HCT116 (cell line): ENCODE data around the gene PHOX2A.

Experiments
- ELF1 ChIP-seq: IDR thresholded peaks from 2 replicates; pipeline ENCODE4 v1.6.1; 2012; ENCODE audit warnings: low read depth, borderline replicate concordance
- EZH2phosphoT487 ChIP-seq: fragments of 200-600 bp; IDR thresholded peaks from 2 replicates; pipeline ENCODE4 v1.6.1; 2018; ENCODE audit warnings: antibody characterized with exemption, borderline replicate concordance
- JUND ChIP-seq: IDR thresholded peaks from 2 replicates; pipeline ENCODE4 v1.6.1; 2012
- MAX ChIP-seq: IDR thresholded peaks from 2 replicates; pipeline ENCODE4 v1.6.1; 2012
- REST ChIP-seq: IDR thresholded peaks from 2 replicates; pipeline ENCODE4 v1.6.1; 2012; ENCODE audit warnings: low read depth
- TF ChIP-seq, protein P1 (sequence below), 3 experiments: fragments of 200-600 bp in 1 of 3; sonication (generic) in 1 of 3; IDR thresholded peaks in 2 of 3; conservative IDR thresholded peaks in 1 of 3; 2 replicates each; pipeline ENCODE4 v1.5.1; 2012 to 2017; ENCODE audit warnings: low read depth in 2 of 3, low read length in 2 of 3, antibody characterized with exemption in 1 of 3, borderline replicate concordance in 1 of 3, control low read depth in 1 of 3, mild to moderate bottlenecking in 1 of 3, mixed read lengths in 1 of 3, mixed run types in 1 of 3, moderate library complexity in 1 of 3; ENCODE audit not compliant: insufficient read depth in 1 of 3

DNA sequence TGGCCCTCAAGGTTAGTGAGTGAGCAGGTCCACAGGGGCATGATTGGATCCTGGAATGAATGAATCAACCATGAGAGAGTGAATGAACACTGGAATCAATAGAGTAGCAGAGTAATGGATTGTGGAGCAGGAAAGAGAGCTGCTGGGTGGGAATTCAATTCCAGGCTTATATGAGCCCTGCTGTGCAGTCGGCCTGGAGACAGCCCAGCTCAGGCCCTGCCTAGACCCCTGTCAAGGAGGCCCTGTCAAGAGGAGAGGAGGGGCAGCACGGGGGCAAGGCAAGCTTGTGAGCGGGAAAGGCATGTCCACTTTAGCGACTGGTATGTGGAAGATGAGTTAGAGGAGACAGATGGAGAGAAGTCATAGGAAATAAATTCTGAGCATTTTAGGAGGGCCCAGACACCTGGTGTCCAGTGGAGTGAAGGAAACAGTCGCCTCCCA, 53.3 kb downstream of the PHOX2A start:
- TF ChIP-seq REST (no peak), ELF1 (no peak), EZH2phosphoT487 (no peak), MAX (no peak), JUND (no peak)
- TF ChIP-seq, protein P1, sequence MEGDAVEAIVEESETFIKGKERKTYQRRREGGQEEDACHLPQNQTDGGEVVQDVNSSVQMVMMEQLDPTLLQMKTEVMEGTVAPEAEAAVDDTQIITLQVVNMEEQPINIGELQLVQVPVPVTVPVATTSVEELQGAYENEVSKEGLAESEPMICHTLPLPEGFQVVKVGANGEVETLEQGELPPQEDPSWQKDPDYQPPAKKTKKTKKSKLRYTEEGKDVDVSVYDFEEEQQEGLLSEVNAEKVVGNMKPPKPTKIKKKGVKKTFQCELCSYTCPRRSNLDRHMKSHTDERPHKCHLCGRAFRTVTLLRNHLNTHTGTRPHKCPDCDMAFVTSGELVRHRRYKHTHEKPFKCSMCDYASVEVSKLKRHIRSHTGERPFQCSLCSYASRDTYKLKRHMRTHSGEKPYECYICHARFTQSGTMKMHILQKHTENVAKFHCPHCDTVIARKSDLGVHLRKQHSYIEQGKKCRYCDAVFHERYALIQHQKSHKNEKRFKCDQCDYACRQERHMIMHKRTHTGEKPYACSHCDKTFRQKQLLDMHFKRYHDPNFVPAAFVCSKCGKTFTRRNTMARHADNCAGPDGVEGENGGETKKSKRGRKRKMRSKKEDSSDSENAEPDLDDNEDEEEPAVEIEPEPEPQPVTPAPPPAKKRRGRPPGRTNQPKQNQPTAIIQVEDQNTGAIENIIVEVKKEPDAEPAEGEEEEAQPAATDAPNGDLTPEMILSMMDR (IDR thresholded peaks at IDR 0.05 in 2 of 3, conservative IDR thresholded peaks at IDR 0.05 in 1 of 3; ENCODE audit: borderline replicate concordance in 1 of 3, insufficient read depth in 1 of 3, low read depth in 2 of 3, low read length in 2 of 3), result no peak
